ENCODE data around the gene HRH1.
"Not testable (repeated sequence)": the region's sequence is repeated elsewhere in the genome, so short reads cannot be mapped to it uniquely, and the experiment has no call there.

DNA sequence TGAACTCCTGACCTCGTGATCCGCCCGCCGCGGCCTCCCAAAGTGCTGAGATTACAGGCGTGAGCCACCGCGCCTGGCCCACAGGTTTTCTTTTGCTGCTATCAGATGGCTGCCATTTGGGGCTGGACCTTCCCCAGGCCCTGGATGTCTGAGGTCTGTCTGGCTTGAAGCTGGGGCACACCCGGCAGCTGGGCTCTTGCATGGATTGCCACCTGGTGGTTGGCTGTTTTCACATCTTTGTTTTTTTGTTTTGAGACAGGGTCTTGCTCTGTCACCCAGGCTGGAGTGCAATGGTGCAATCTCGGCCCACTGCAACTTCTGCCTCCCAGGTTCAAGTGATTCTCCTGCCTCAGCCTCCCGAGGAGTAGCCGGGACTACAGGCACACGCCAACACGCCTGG is 51.6 kb downstream of the HRH1 start:
- TF ChIP-seq, protein P1, sequence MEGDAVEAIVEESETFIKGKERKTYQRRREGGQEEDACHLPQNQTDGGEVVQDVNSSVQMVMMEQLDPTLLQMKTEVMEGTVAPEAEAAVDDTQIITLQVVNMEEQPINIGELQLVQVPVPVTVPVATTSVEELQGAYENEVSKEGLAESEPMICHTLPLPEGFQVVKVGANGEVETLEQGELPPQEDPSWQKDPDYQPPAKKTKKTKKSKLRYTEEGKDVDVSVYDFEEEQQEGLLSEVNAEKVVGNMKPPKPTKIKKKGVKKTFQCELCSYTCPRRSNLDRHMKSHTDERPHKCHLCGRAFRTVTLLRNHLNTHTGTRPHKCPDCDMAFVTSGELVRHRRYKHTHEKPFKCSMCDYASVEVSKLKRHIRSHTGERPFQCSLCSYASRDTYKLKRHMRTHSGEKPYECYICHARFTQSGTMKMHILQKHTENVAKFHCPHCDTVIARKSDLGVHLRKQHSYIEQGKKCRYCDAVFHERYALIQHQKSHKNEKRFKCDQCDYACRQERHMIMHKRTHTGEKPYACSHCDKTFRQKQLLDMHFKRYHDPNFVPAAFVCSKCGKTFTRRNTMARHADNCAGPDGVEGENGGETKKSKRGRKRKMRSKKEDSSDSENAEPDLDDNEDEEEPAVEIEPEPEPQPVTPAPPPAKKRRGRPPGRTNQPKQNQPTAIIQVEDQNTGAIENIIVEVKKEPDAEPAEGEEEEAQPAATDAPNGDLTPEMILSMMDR (IDR thresholded peaks at IDR 0.05) = peak; percentile 50
- not testable (repeated sequence) for TF ChIP-seq EZH2phosphoT487 (IDR thresholded peaks at IDR 0.05)
